HCT116 (cell line): ENCODE measurements around the gene KTN1. TPM values are rescaled to one million over a fixed set of nuclear protein-coding genes. Genes with fewer than 3 reads are reported as not detected.

ENCODE experiments used
- ATAC-seq: fragments of 200-7000 bp; cut with Tn5 transposase; 2 replicates; pipeline ENCODE4 v1.9.1; 2020; ENCODE audit warnings: mild to moderate bottlenecking, moderate library complexity
- BruUV-seq: library from RNA; stranded (reverse); fragments of 400-500 nt; replicated peaks from 2 replicates; lab custom pipeline; 2021; lab: Mats Ljungman, UMichigan
- CTCF ChIA-PET: fragments of 300-600 bp; sonication (Branson Sonifier 250); formaldehyde crosslinking; loops from one replicate; lab custom pipeline; 2021; ENCODE audit warnings: antibody characterized with exemption; lab: Charles Lee
- POLR2A ChIA-PET: fragments of 300-600, 350-600 bp; sonication (Branson Sonifier 250); formaldehyde crosslinking; loops from one replicate; lab custom pipeline; 2021; ENCODE audit warnings: antibody characterized with exemption; lab: Charles Lee
- RAD21 ChIA-PET, 2 experiments: fragments of 300-600 bp; sonication (Branson Sonifier 250); formaldehyde crosslinking; loops; one replicate each; lab custom pipeline; 2023; ENCODE audit warnings: low total read pairs in 2 of 2; ENCODE audit not compliant: uncharacterized antibody in 2 of 2, unreplicated experiment in 2 of 2, low non-redundant PET in 1 of 2; lab: Charles Lee
- DNase-seq: peaks from one replicate; pipeline ENCODE4 v3.0.0-alpha.2; 2010; ENCODE audit warnings: low read depth, low spot score
- H2AFZ ChIP-seq: fragments of 200-600 bp; shearing (Covaris generic), sonication (generic); 2 replicates; pipeline ENCODE4 v1.6.1; 2017; ENCODE audit warnings: low read depth, mixed run types, mixed read lengths, antibody characterized with exemption, low read length; ENCODE audit not compliant: poor library complexity, severe bottlenecking
- H3K27ac ChIP-seq: 2 replicates; pipeline ENCODE4 v1.5.1; 2012; ENCODE audit warnings: low read depth, low read length
- H3K27me3 ChIP-seq: fragments of 200-600 bp; sonication (generic); 2 replicates; pipeline ENCODE4 v1.6.1; 2016; ENCODE audit warnings: mixed run types, low read length, mixed read lengths; ENCODE audit not compliant: insufficient read depth
- H3K36me3 ChIP-seq, 2 experiments: fragments of 200-500 bp in 1 of 2; fragments of 200-600 bp in 1 of 2; sonication (Bioruptor generic) in 1 of 2; sonication (generic) in 1 of 2; 2 replicates each; pipeline versions ENCODE4 v1.5.1 to v1.6.1; 2014 to 2016; ENCODE audit warnings: low read length in 2 of 2, inconsistent platforms in 1 of 2, mixed read lengths in 1 of 2, mixed run types in 1 of 2; ENCODE audit not compliant: insufficient read depth in 2 of 2, control insufficient read depth in 1 of 2
- H3K4me1 ChIP-seq, 2 experiments: fragments of 200-600 bp in 1 of 2; sonication (generic) in 1 of 2; 2 replicates each; pipeline versions ENCODE4 v1.5.1 to v1.6.1; 2012 to 2017; ENCODE audit warnings: low read length in 2 of 2, inconsistent platforms in 1 of 2, mild to moderate bottlenecking in 1 of 2, mixed read lengths in 1 of 2, mixed run types in 1 of 2, moderate library complexity in 1 of 2; ENCODE audit not compliant: insufficient read depth in 2 of 2, control insufficient read depth in 1 of 2
- H3K4me2 ChIP-seq: fragments of 200-600 bp; sonication (generic); 2 replicates; pipeline ENCODE4 v1.6.1; 2017; ENCODE audit warnings: mixed run types, low read length, mixed read lengths
- H3K4me3 ChIP-seq, 2 experiments: fragments of 200-600 bp in 1 of 2; sonication (generic) in 1 of 2; replicated peaks in 1 of 2; 2 replicates each; pipeline ENCODE4 v1.5.1; 2011 to 2016; ENCODE audit warnings: low read length in 2 of 2, control low read depth in 1 of 2, low read depth in 1 of 2, mild to moderate bottlenecking in 1 of 2, mixed read lengths in 1 of 2, mixed run types in 1 of 2
- H3K79me2 ChIP-seq: fragments of 200-600 bp; sonication (generic); 2 replicates; pipeline ENCODE4 v1.6.1; 2017; ENCODE audit warnings: mild to moderate bottlenecking, mixed run types, low read length, moderate library complexity, mixed read lengths; ENCODE audit not compliant: insufficient read depth
- H3K9ac ChIP-seq: fragments of 200-600 bp; sonication (generic); 2 replicates; pipeline ENCODE4 v1.6.1; 2016; ENCODE audit warnings: low read length, mixed read lengths
- H3K9me2 ChIP-seq: fragments of 200-600 bp; sonication (generic), shearing (Covaris generic); 2 replicates; pipeline ENCODE4 v1.6.1; 2017; ENCODE audit warnings: mixed run types, mild to moderate bottlenecking, moderate library complexity; ENCODE audit not compliant: insufficient read depth
- H3K9me3 ChIP-seq, 2 experiments: fragments of 200-500 bp in 1 of 2; fragments of 200-600 bp in 1 of 2; sonication (Bioruptor generic) in 1 of 2; sonication (generic) in 1 of 2; 2 replicates each; pipeline ENCODE4 v1.6.1; 2014 to 2017; ENCODE audit warnings: low read length in 2 of 2, mixed read lengths in 2 of 2, inconsistent platforms in 1 of 2, low read depth in 1 of 2, mild to moderate bottlenecking in 1 of 2, mixed run types in 1 of 2, moderate library complexity in 1 of 2; ENCODE audit not compliant: control insufficient read depth in 1 of 2, insufficient read depth in 1 of 2
- H4K20me1 ChIP-seq: fragments of 200-600 bp; sonication (generic), shearing (Covaris generic); 2 replicates; pipeline ENCODE4 v1.6.1; 2017; ENCODE audit warnings: mixed run types, mild to moderate bottlenecking, moderate library complexity; ENCODE audit not compliant: insufficient read depth
- CTCF ChIP-seq, 3 experiments: fragments of 200-600 bp in 1 of 3; sonication (generic) in 1 of 3; IDR thresholded peaks in 2 of 3; conservative IDR thresholded peaks in 1 of 3; 2 replicates each; pipeline ENCODE4 v1.5.1; 2012 to 2017; ENCODE audit warnings: low read depth in 2 of 3, low read length in 2 of 3, antibody characterized with exemption in 1 of 3, borderline replicate concordance in 1 of 3, control low read depth in 1 of 3, mild to moderate bottlenecking in 1 of 3, mixed read lengths in 1 of 3, mixed run types in 1 of 3, moderate library complexity in 1 of 3; ENCODE audit not compliant: insufficient read depth in 1 of 3
- ELF1 ChIP-seq: IDR thresholded peaks from 2 replicates; pipeline ENCODE4 v1.6.1; 2012; ENCODE audit warnings: low read depth, borderline replicate concordance
- FOSL1 ChIP-seq: IDR thresholded peaks from 2 replicates; pipeline ENCODE4 v1.6.1; 2012; ENCODE audit warnings: low read depth
- REST ChIP-seq: IDR thresholded peaks from 2 replicates; pipeline ENCODE4 v1.6.1; 2012; ENCODE audit warnings: low read depth
- SRF ChIP-seq: IDR thresholded peaks from 2 replicates; pipeline ENCODE4 v1.6.1; 2012; ENCODE audit warnings: low read depth
- YY1 ChIP-seq: IDR thresholded peaks from 2 replicates; pipeline ENCODE4 v1.6.1; 2011; ENCODE audit warnings: low read length, low read depth, moderate library complexity, mild to moderate bottlenecking; ENCODE audit not compliant: insufficient replicate concordance; ENCODE audit errors: extremely low read depth
- ZFX ChIP-seq: fragments of 450-650 bp; IDR thresholded peaks from 2 replicates; pipeline ENCODE4 v1.6.1; 2017
- intact Hi-C: fragments of 100-400 bp; cut with micrococcal nuclease; formaldehyde crosslinking; loops from 2 replicates; pipeline ENCODE4 v1.10.0; 2022
- total RNA-seq: library from RNA; stranded (reverse); gene quantifications from one replicate; pipeline ENCODE4 v1.2.1, GENCODE V29; 2021; ENCODE audit not compliant: unreplicated experiment

The KTN1 gene
- total RNA-seq, 1 experiment from 2014 or later = 105 TPM

- Histone ChIP-seq H3K9me3 (no peaks in the 10 kb centered on the region), H3K27ac (no peak overlapping the region), H3K36me3 (no peaks in the 10 kb centered on the region), H3K79me2 (no peaks in the 10 kb centered on the region), H4K20me1 (no peaks in the 10 kb centered on the region), H3K9ac (no peak overlapping the region), H3K9me2 (no peaks in the 10 kb centered on the region), H3K4me1 (peaks cover 4 to 5% of the 10 kb centered on the region in 2 experiments), H3K27me3 (no peaks in the 10 kb centered on the region), H3K4me2 (no peak overlapping the region), H2AFZ (no peak overlapping the region), H3K4me3 (no peak overlapping the region)
- ChIA-PET POLR2A (no interaction called here), RAD21 (interaction anchor here in 1 of 2 experiments (0.6 kb wide), 1 partner anchor 135 kb away, joined by 3 read pairs; no protein-coding TSS in a partner anchor), CTCF (no interaction called here)
- ATAC-seq (no peak), DNase-seq (no peak)
- TF ChIP-seq CTCF (IDR thresholded peaks at IDR 0.05 in 2 of 3, conservative IDR thresholded peaks at IDR 0.05 in 1 of 3; ENCODE audit: borderline replicate concordance in 1 of 3, insufficient read depth in 1 of 3, low read depth in 2 of 3, low read length in 2 of 3) = no peak
- TF ChIP-seq ELF1 = no peak
- no peak for TF ChIP-seq SRF
- no peak for TF ChIP-seq REST
- no peak for TF ChIP-seq FOSL1
- no peak for TF ChIP-seq YY1
- no peak for TF ChIP-seq ZFX
- no TSS peak for BruUV-seq
- intact Hi-C loops = no loop called here
These were observed 17.9 kb upstream of the KTN1 start for GRCh38 chr14:55562135-55562534.
